Esophagus (tissue), 2 donors: ENCODE data around the gene POU3F2. TPM values are rescaled to one million over a fixed set of nuclear protein-coding genes. Genes with fewer than 3 reads are reported as not detected.

Experiments used
- H3K27ac ChIP-seq, 2 donors: one replicate each; pipeline ENCODE4 v1.5.1; 2013; ENCODE audit warnings: low read depth in 2 of 2, mild to moderate bottlenecking in 2 of 2, inconsistent platforms in 1 of 2, low read length in 1 of 2, moderate library complexity in 1 of 2
- H3K27me3 ChIP-seq, 2 donors: one replicate each; pipeline ENCODE4 v1.6.1; 2013; ENCODE audit warnings: low read length in 2 of 2, control low read depth in 1 of 2, mild to moderate bottlenecking in 1 of 2; ENCODE audit not compliant: insufficient read depth in 2 of 2, control insufficient read depth in 1 of 2
- H3K36me3 ChIP-seq, 2 donors: one replicate each; pipeline ENCODE4 v1.6.1; 2013; ENCODE audit warnings: low read length in 1 of 2; ENCODE audit not compliant: control insufficient read depth in 2 of 2, insufficient read depth in 2 of 2
- H3K4me1 ChIP-seq, 2 donors: one replicate each; pipeline ENCODE4 v1.6.1; 2013; ENCODE audit warnings: low read length in 1 of 2; ENCODE audit not compliant: control insufficient read depth in 2 of 2, insufficient read depth in 2 of 2
- H3K4me3 ChIP-seq, 2 donors: one replicate each; pipeline ENCODE4 v1.5.1; 2013; ENCODE audit warnings: low read length in 2 of 2, mild to moderate bottlenecking in 2 of 2, low read depth in 1 of 2, moderate library complexity in 1 of 2
- H3K9me3 ChIP-seq, 2 donors: one replicate each; pipeline ENCODE4 v1.6.1; 2013; ENCODE audit warnings: mild to moderate bottlenecking in 2 of 2, low read depth in 1 of 2, low read length in 1 of 2, moderate library complexity in 1 of 2; ENCODE audit not compliant: control insufficient read depth in 2 of 2, insufficient read depth in 1 of 2
- WGBS, 2 donors: extraction: QIAGEN DNeasy Blood & Tissue Kit; methylation state at CpG; one replicate each; pipeline ENCODE4 v1.1.7; 2013; 5-methylcytosine and 5-hydroxymethylcytosine counted together
- polyA plus RNA-seq, 2 donors: library from polyadenylated mRNA; stranded (reverse); fragments of 200-250 nt; gene quantifications; one replicate each; pipeline ENCODE4 v1.2.3, GENCODE V29; 2013
- donor health status: healthy with polysubstance abuse.
- donor health status: Bipolar disorder and iron deficiency.

POU3F2 gene
- polyA plus RNA-seq, 2 donors, result not detected

DNA sequence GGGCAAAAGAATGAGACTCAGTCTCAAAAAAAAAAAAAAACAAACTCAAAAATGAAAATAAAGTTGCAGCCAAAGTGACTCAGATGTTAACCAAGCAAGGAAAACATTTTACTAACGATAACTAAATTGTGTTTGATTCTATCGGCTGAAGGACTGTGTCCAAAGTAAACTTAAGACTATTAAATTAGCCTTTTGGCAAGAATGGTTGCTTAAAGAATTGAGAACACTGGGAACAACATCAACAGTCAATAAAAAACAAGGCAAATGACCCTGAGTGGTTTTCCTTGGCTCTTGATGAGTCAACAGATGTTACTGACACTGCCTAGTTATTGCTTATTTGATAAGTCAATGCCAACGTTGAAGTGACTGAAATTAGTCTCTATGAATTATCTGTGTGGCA, 36.7 kb downstream of the POU3F2 start:
- H3K4me3 ChIP-seq, result no peak overlapping the region
- no peaks in the 10 kb centered on the region for H3K9me3 ChIP-seq
- 46 to 52% methylated on average over 3 of the region's 3 CpGs for WGBS, 2 donors
- no peaks in the 10 kb centered on the region for H3K4me1 ChIP-seq
- H3K27me3 ChIP-seq, result no peaks in the 10 kb centered on the region
- no peaks in the 10 kb centered on the region for H3K36me3 ChIP-seq
- no peak overlapping the region for H3K27ac ChIP-seq

- H3K4me3 ChIP-seq, result no peak overlapping the region
- H3K27ac ChIP-seq, result no peak overlapping the region
- H3K36me3 ChIP-seq, result no peaks in the 10 kb centered on the region
- no peaks in the 10 kb centered on the region for H3K27me3 ChIP-seq
- no peaks in the 10 kb centered on the region for H3K4me1 ChIP-seq
- 70 to 73% methylated on average over 3 of the region's 3 CpGs for WGBS, 2 donors
- no peaks in the 10 kb centered on the region for H3K9me3 ChIP-seq
Measured at GRCh38 chr6:98871821-98872220, 37.4 kb downstream of the POU3F2 start.

DNA sequence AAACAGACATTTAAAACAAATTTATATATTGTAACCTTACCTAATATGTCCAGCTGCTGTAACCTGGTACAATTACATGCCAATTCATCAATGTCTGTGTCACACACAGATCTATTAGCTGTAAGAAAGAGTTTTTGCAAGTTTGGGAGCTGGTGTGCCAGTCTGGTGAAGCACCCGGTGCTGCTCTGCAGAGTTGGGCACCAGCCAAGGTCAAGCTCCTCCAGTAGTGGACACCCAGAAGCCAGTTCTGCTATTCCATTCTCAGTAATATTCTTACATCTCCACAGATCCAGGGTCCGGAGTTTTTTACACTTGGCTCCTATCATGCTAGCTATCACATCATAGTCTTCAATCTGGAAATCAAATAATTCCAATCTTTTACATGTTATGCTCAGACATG, 41.0 kb downstream of the POU3F2 start:
- WGBS, 2 donors, result 75 to 77% methylated on average over 2 of the region's 2 CpGs
- Histone ChIP-seq H3K4me3 (no peak overlapping the region), H3K27me3 (no peaks in the 10 kb centered on the region), H3K9me3 (no peaks in the 10 kb centered on the region), H3K36me3 (no peaks in the 10 kb centered on the region), H3K27ac (no peak overlapping the region), H3K4me1 (no peaks in the 10 kb centered on the region)

- WGBS, 2 donors, result 0 to 89% methylated on average over 1 of the region's 1 CpG
- H3K9me3 ChIP-seq, result no peaks in the 10 kb centered on the region
- H3K27ac ChIP-seq, result no peak overlapping the region
- no peaks in the 10 kb centered on the region for H3K4me1 ChIP-seq
- H3K36me3 ChIP-seq, result no peaks in the 10 kb centered on the region
- no peak overlapping the region for H3K4me3 ChIP-seq
- H3K27me3 ChIP-seq, result no peaks in the 10 kb centered on the region
Measured at GRCh38 chr6:98877250-98877649, 42.9 kb downstream of the POU3F2 start.

DNA sequence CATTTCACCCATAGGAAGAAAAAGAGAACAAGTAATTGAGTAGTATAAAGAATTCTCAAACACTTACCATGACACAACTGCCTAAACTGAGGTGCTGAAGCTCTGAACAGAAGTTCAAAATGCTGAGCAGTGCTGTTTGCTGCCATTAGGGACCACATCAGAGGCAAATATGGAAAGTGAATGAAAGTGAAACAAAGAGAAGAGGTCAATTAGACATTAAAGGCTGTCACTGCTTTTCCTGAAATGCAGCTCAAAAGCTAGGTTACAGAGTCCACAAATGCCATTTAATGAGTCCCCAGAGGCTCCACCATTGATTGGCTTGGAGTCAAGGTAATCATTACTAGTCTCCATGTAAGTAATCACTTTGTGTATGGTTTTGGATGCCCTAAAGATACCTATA, 46.1 kb downstream of the POU3F2 start:
- H3K36me3 ChIP-seq, result no peaks in the 10 kb centered on the region
- H3K4me3 ChIP-seq, result no peak overlapping the region
- H3K27ac ChIP-seq, result no peak overlapping the region
- no peaks in the 10 kb centered on the region for H3K9me3 ChIP-seq
- no peaks in the 10 kb centered on the region for H3K27me3 ChIP-seq
- no peaks in the 10 kb centered on the region for H3K4me1 ChIP-seq

GRCh38 chr6:98885330-98885729, 51.0 kb downstream of the POU3F2 start:
- 94 to 95% methylated on average over 3 of the region's 3 CpGs for WGBS, 2 donors
- Histone ChIP-seq H3K27ac (no peak overlapping the region), H3K36me3 (peaks cover 0 to 4% of the 10 kb centered on the region in 2 donors), H3K27me3 (no peaks in the 10 kb centered on the region), H3K4me1 (no peaks in the 10 kb centered on the region), H3K9me3 (peaks cover 0 to 3% of the 10 kb centered on the region in 2 donors), H3K4me3 (no peak overlapping the region)

GRCh38 chr6:98887650-98888049, 53.3 kb downstream of the POU3F2 start:
- Histone ChIP-seq H3K27ac (no peak overlapping the region), H3K27me3 (no peaks in the 10 kb centered on the region), H3K36me3 (peaks cover 0 to 4% of the 10 kb centered on the region in 2 donors), H3K4me3 (no peak overlapping the region), H3K9me3 (peaks cover 0 to 3% of the 10 kb centered on the region in 2 donors), H3K4me1 (no peaks in the 10 kb centered on the region)
- WGBS, 2 donors, result 93 to 95% methylated on average over 3 of the region's 3 CpGs

Other genes with a start within 250 kb of the POU3F2 start
- 1 to 10 TPM; 2.4 to 2.9 TPM for gene FBXL4, start 113.4 kb downstream of the POU3F2 start, polyA plus RNA-seq